GM21723 (cell line): ENCODE results near the gene HS3ST3A1.
"Not testable (repeated sequence)": the region's sequence is repeated elsewhere in the genome, so short reads cannot be mapped to it uniquely, and the experiment has no call there.

Experiments used
- ATAC-seq: cut with Tn5 transposase; IDR thresholded peaks from one replicate; pipeline ENCODE4 v1.9.1; 2021; ENCODE audit warnings: mild to moderate bottlenecking, moderate library complexity; ENCODE audit not compliant: unreplicated experiment

The HS3ST3A1 gene

GRCh38 chr17:13576661-13577526, 24.8 kb downstream of the HS3ST3A1 start:
- no peak for ATAC-seq

- ATAC-seq: no peak
These were observed 25.8 kb downstream of the HS3ST3A1 start for GRCh38 chr17:13575922-13576419.

GRCh38 chr17:13575466-13575865, 26.3 kb downstream of the HS3ST3A1 start:
- ATAC-seq: no peak

- ATAC-seq: no peak
These were observed 29.1 kb downstream of the HS3ST3A1 start for GRCh38 chr17:13572581-13572980.

GRCh38 chr17:13569398-13570123, 32.2 kb downstream of the HS3ST3A1 start:
- ATAC-seq: no peak

- ATAC-seq: no peak
These were observed 32.9 kb downstream of the HS3ST3A1 start for GRCh38 chr17:13568582-13569397.

GRCh38 chr17:13563866-13564265, 37.9 kb downstream of the HS3ST3A1 start:
- no peak for ATAC-seq

GRCh38 chr17:13562271-13562800, 39.4 kb downstream of the HS3ST3A1 start:
- ATAC-seq: no peak

- ATAC-seq: no peak
These were observed 40.0 kb downstream of the HS3ST3A1 start for GRCh38 chr17:13561606-13562270.

GRCh38 chr17:13560935-13561334, 40.8 kb downstream of the HS3ST3A1 start:
- no peak for ATAC-seq

GRCh38 chr17:13558588-13558987, 43.1 kb downstream of the HS3ST3A1 start:
- no peak for ATAC-seq

GRCh38 chr17:13557077-13557476, 44.7 kb downstream of the HS3ST3A1 start:
- no peak for ATAC-seq

GRCh38 chr17:13554231-13554630, 47.5 kb downstream of the HS3ST3A1 start:
- ATAC-seq: no peak

GRCh38 chr17:13550291-13550690, 51.4 kb downstream of the HS3ST3A1 start:
- no peak for ATAC-seq

- not testable (repeated sequence) for ATAC-seq
These were observed 53.2 kb downstream of the HS3ST3A1 start for GRCh38 chr17:13548576-13548975.

GRCh38 chr17:13546851-13547250, 54.9 kb downstream of the HS3ST3A1 start:
- no peak for ATAC-seq

- no peak for ATAC-seq
These were observed 55.8 kb downstream of the HS3ST3A1 start for GRCh38 chr17:13545941-13546340.

GRCh38 chr17:13544765-13545164, 57.0 kb downstream of the HS3ST3A1 start:
- ATAC-seq: no peak

- no peak for ATAC-seq
These were observed 57.4 kb downstream of the HS3ST3A1 start for GRCh38 chr17:13544292-13544691.

- no peak for ATAC-seq
These were observed 59.1 kb downstream of the HS3ST3A1 start for GRCh38 chr17:13542636-13543035.
